Left renal cortex interstitium (tissue), 4 donors: ENCODE results near the gene KRTAP17-1. TPM values are rescaled to one million over a fixed set of nuclear protein-coding genes. Genes with fewer than 3 reads are reported as not detected.
"Not testable (repeated sequence)": the region's sequence is repeated elsewhere in the genome, so short reads cannot be mapped to it uniquely, and the experiment has no call there.

ENCODE experiments used
- DNase-seq, 4 donors: peaks; one replicate each; pipeline ENCODE4 v3.0.0-alpha.2; 2013; ENCODE audit warnings: low read depth in 4 of 4, low spot score in 2 of 4, missing footprints in 1 of 4
- polyA plus RNA-seq, 4 donors: library from polyadenylated mRNA; unstranded; fragments of 120-200 nt; gene quantifications; one replicate each; pipeline ENCODE4 v1.2.1, GENCODE V29; 2013; ENCODE audit not compliant: insufficient read length in 4 of 4

Gene KRTAP17-1
- polyA plus RNA-seq, 4 donors, result not detected

DNA sequence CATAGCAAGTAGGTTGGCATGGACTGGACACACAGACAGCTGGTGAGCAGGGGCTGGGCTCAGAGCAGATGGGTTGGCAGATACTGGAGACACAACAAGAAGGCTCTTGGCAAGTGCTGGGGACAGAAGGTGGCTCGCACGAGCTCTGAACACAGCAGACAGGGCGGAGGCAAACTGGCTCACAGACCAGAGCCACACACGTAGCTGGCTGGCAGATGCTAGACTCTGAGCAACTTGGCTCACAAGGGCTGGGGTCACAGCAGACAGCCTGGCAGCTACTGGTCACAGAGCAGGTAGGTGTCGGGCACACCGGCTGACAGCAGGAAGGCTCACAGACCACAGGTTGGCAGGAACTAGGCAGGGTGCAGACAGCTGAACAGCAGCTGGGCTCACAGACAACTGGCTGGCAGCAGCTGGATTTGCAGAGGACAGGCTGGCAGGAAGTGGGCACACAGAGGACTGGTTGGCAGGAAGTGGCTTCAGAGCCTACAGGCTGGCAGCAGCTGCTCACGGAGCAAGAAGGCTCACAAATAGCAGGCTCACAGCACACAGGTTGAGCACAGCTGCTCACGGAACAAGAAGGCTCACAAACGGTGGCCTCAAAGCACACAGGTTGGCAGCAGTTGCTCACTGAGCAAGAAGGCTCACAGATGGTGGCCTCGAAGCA lies 7.1 kb downstream of the KRTAP17-1 start:
- no peak for DNase-seq

DNA sequence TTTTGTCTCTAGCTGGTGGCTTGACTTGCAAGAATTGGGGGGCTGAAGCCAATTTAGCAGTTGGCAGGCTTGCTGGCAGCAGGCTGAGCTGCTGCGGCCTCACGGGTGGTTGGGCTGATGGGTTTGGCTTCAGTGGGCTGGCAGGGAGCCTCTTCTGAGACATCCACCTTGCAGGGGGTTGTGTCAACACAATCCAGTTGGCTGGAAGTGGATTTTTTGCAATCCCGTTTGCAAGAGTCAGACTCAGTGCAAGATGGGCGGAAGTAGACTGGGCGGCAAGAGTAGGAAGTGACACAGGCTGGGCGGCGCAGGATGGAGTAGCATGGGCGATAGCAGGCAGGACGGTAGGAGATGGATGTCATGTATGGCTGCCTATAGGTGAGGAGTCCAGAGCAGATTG lies 7.9 kb downstream of the KRTAP17-1 start:
- DNase-seq, result no peak

DNA sequence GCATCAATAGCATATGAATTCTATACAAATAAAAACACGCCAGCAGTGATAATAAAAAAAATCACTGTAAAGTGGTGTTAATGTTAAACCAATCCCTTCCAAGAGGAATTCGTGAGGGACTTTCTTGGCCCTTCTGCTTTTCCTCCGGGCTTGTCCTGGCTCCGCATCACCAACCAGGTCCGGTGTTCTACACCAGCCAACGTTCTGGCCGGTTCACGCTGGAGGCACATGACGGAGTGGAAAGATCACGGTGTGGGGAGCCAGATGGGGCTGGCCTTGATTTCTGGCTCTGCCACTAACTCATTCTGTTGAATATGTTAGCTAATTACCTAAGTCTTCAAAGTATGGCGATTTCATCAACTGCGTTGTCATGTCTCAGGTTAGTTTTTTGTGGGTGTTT lies 11.4 kb downstream of the KRTAP17-1 start:
- no peak for DNase-seq

DNA sequence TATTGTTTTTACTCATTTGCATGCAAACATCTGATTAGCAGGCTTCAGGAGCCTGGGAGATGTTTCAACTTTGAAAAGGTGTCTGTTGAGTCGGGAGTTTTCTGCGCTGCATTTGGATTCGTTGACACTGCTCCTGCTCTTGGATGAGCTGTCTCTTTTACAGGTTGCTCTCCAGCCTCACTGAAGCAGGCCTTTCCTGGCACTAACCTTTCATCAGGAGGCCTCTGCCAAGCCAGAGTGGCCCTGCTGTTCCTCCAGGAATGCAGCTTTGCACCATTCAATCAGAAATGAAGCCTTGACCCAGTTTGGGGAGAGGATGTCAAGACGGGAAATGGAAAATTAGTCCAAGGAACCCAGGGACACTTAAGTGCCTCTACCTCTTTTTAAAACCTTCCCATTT lies 12.5 kb downstream of the KRTAP17-1 start:
- DNase-seq, result no peak

DNA sequence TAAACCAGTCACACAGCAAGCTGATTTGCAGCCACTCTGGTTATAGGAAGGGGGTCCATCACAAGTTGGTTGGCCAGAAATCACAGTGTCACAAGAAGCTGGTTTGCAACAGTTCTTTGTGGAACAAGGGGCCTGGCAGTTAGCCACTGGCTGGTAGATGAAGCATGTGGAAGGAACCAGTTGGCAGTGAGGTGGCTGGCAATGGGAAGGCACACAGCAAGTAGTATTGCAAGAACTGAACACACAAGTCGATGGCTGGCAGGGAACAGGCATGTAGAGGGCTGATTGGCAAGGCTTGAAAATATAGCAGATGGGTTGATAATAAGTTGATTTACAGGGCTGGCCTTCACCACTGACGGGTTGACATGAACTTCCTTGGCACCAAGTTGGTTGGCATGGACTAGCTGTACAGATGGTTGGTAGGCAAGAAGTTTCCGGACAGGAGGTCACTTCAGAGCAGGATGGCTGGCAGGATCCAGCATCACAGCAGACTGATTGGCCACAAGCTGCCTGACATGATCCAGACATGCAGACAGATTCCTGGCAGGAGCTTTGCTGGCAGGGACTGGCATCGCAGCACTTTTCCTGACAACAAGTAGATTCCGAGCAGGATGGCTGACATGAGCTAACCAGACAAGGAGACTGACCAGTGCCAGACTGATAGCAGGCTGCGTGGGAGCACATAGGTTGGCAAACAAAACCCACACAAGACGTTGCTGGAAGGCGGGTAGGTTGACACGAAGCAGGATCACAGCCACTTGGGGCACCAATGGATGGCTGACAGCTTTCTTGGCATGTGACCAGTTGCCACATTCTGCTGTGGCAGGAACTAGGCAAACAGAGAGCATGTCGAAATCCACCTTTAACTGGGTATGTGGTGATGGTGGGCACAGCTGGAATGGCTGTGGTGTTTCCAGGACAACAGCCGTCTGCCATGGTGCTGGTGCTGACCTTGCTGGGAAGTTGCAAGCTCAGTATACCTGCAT lies 13.3 kb downstream of the KRTAP17-1 start, which contains the start of gene KRTAP29-1:
Gene KRTAP29-1, minus strand, starts transcription at position 936 of the 986 bp plus-strand sequence. Its CDS starts 0 bp downstream, at position 936.
- DNase-seq, result no peak

DNA sequence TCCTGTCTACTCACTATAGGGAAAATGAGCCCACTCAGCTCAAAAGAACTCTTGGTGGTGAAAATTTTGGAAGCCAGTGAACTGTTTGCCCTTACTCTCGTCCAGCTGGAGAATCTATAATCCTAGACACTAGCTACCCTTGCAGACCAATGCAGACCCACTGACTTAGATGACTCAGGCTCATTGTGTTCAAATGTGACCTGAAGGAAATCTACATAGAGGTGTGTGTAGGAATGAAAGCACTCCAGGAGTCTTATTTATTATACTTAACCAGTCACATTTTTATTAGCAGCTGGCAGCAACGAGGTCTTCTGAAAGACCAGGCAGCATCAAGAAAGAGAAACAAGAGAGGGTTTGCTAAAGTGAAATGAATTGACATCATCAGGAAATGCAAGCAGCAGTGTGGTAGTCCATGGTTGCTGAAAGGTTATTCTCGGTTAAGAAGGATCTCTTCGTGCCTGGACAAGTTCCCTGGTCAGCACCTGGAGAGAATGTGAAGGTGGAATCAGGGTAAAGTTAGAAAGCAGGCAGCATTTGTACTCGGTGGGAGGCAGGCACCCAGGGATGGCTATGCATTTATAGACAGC lies 14.2 kb downstream of the KRTAP17-1 start:
- no peak for DNase-seq

DNA sequence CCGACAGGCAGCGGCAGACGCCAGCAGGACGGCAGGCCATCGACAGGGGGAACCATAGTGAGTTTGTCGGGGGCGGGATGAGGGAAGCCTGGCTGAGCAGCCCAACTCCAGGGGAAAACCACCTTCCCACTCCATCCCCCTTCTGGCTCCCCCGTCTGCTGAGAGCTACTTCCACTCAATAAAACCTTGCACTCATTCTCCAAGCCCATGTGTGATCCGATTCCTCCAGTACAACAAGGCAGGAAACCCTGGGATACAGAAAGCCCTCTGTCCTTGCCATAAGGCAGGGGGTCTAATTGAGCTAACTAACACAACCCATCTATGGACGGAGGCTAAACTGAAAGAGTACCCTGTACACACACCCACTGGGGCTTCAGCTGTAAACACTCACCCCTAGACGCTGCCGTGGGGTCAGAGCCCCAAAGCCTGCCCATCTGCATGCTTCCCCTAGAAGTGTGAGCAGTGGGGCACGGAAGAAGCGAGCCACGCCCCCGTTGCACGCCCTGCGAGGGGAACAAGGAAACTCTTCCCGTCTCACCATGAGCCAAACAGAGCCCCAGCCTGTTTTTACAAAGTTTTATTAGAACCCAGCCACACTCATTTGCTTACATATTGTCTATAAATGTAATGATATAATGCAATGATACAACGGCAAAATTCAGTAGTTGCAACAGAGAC lies 16.9 kb downstream of the KRTAP17-1 start:
- DNase-seq, result no peak

DNA sequence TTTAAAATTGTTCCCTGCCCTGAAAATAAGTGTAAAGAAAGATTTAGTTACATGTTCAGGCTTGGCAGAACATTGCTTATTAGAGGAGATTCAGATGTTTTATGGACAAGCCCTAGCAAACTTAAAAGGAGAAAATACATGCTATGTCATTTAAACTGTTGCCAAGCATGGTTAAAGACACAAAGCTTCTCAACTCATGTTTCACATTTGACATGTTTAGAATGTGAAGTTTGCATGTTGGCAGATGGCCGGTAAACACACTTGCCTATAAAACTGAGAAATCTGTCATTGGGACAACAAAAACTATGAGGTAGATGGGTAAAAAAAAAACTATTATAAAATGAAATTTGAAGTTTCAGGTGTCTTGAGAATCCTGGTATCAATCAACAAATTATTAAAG lies 18.7 kb downstream of the KRTAP17-1 start:
- DNase-seq, result no peak

DNA sequence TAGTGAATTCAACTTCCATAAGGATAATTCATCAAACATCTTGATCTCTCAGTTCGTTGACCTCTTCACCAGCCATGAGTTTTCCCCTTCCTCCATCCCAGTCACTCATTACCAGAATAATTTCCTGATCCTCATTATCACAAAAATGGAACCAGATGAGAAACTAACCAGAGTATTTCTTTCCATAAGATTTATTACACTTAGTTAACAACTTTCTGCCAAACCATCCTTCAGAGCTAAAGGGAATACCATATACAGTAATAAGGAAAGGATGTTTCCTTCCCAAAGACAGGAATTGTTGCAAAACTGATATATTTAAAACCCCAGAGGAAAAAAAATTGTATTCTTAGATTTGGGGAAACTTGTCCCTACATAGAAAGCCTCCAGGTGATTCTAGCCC lies 21.5 kb downstream of the KRTAP17-1 start:
- DNase-seq, result no peak

DNA sequence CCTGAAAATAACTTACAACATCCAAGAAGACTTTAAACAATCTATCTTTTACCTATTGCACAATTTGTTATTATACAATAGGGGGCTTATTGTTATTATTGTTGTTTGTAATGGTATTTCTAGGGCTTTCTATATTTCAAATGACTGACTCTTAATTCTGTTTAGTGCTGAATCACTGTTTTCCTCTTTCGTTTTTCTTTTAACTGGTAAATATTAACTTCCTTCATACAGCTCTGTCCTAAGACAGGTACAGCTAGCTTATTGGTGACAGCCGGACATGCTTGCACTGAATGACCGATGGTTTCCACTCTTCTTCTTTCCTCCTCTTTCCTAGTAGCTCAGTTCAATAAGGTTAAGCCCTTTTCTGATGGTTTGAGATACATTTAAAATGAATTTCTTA lies 28.5 kb downstream of the KRTAP17-1 start:
- DNase-seq, result no peak

DNA sequence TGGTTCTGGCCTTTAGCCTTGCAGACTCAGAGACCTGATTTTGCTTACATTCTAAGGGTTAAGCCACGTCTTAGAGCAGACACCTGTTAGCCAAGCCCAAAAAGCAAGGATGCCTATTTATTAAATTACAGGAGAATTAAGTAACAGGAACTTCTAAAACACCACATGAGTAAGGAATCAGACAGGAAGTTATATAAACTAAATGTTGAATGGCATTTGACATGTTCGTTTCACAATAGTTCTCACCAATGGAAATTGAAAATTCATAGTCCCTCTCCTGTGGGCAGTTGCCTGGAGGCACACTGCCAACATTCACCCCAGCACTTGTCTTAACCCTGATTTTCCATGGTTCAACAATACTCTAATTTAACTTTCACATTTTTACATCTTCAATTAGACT lies 31.0 kb downstream of the KRTAP17-1 start:
- DNase-seq, result no peak

DNA sequence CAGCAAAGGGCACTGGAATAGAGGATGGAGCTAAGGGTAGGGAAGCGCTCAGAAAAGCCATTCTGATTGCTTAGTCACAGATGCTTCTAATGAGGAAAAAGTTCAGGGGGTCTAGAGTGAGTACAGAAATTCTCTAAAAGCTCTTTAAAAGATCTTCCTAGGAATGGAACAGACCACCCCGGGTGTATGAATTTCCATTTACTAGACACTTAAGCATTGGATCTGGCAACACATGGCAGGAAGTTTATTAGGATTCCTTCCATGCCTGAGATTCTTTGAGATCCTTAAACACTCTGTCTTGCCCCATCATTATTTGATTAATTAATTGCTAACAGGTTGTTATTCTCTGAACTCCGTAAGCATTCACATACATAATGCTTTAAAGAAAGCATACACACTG lies 31.5 kb downstream of the KRTAP17-1 start:
- no peak for DNase-seq

DNA sequence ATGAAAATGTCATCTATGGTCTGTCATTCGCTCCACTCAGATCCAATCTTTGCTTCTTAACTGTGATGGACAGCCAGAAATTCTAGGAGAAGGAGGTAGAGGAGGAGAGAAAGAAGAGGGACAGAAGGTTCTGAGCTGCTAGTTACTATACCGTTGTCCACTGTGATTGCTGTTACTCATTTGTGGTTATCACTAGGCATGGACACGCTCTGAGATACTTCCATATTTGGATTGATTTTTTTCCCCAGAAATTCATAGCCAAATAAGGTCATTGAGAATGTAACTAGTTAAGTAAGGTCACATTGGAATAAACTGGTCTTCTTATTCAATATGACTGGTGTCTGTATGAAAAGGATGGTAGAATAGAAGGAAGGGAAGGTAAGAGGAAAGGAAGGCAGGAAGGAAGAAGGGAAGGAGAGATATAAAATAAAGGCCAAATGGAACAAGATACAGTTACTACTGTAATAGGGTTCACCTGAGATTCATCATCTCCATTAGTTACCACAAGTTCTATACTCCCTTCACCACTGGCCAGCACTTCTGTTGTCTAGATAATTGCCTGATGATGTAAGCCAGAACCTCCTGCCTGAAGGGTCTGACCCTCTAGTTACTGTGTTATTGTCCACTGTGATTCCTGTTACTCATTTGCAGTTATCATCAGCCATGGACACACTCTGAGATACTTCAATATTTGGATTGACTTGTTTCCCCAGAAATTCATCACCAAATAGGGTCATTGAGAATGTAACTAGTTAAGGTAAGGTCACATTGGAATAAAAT lies 37.1 kb downstream of the KRTAP17-1 start:
- no peak for DNase-seq

DNA sequence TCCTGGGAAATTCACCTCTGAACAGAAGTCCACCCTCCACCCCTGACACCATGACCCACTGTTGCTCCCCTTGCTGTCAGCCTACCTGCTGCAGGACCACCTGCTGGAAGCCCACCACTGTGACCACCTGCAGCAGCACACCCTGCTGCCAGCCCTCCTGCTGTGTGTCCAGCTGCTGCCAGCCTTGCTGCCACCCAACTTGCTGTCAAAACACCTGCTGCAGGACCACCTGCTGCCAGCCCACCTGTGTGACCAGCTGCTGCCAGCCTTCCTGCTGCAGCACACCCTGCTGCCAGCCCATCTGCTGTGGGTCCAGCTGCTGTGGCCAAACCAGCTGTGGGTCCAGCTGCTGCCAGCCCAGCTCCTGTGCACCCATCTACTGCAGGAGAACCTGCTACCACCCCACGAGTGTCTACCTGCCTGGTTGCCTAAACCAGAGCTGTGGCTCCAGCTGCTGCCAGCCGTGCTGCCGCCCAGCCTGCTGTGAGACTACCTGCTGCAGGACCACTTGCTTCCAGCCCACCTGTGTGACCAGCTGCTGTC lies 39.8 kb downstream of the KRTAP17-1 start, which contains the start of gene KRTAP9-7:
Gene KRTAP9-7, plus strand, starts transcription at position 51 of the 543 bp plus-strand sequence. Its CDS starts 0 bp downstream, at position 51.
- not testable (repeated sequence) for DNase-seq

DNA sequence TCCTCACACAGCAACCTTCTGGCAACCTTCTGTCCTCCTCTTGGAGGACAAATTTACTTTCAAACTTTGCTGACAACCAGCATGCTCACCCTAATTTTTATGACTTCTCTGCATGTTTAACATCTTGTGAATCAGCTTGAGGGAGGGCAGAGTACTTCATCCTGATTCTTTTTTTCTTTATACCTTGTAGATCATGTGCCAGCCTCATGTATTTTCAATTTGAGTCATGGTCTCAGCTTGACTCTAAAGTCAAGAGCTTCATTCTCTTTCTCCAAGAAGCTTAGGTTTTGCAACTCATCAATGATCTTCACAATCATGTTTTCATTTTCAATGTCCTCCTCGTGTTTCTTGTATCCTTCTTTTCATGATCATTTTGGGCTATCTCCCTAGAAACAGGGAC lies 43.7 kb downstream of the KRTAP17-1 start:
- DNase-seq, result no peak

DNA sequence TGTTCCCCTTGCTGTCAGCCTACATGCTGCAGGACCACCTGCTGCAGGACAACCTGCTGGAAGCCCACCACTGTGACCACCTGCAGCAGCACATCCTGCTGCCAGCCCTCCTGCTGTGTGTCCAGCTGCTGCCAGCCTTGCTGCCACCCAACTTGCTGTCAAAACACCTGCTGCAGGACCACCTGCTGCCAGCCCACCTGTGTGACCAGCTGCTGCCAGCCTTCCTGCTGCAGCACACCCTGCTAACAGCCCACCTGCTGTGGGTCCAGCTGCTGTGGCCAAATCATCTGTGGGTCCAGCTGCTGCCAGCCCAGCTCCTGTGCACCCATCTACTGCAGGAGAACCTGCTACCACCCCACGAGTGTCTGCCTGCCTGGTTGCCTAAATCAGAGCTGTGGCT lies 44.2 kb downstream of the KRTAP17-1 start:
- not testable (repeated sequence) for DNase-seq

DNA sequence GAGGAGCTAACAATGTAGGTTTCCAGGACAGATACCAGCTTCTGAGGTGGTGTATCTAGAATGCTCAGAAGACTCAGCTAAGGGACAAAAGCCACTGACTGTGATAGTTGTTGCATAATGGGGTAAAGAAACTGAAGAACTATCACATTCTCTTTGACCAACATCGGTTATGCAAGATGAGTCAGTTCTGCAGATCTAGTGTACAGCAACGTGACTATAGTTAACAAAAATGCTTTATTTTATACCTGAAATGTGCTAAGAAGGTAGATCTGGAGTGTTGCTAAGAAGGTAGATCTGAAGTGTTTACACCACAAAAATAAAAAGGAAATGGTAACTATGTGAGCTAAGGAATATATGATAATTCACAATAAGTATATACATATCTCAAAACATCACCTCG lies 47.8 kb downstream of the KRTAP17-1 start:
- no peak for DNase-seq

DNA sequence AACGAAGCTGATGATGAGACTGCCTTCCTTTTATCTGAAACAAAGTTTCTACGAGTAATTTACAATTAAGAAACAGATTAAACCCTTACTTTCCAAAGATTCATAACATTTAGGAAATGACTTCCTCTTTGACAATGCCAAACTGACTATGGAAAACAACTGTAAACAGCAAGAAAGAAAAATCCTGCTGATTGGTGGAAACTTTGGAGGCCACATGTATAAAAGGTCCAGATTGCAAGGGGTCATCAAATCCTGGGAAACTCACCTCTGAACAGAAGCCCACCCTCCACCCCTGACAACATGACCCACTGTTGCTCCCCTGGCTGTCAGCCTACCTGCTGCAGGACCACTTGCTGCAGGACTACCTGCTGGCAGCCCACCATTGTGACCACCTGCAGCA lies 50.4 kb downstream of the KRTAP17-1 start, which contains the start of gene KRTAP9-6:
Gene KRTAP9-6, plus strand, starts transcription at position 301 of the 400 bp plus-strand sequence. Its CDS starts 0 bp downstream, at position 301.
- no peak for DNase-seq
